CD4-positive, alpha-beta T cell treated with Interleukin-17A for 4 hours (primary cell): ENCODE data around the gene LELP1.

Experiments used
- DNase-seq: peaks from one replicate; pipeline ENCODE4 v3.0.0-alpha.2; 2020; ENCODE audit warnings: mixed read lengths

LELP1 gene

GRCh38 chr1:153229076-153229829, 26.0 kb downstream of the LELP1 start:
- DNase-seq: peak; percentile 10

GRCh38 chr1:153231363-153231762, 28.1 kb downstream of the LELP1 start:
- DNase-seq: no peak

GRCh38 chr1:153231785-153232184, 28.6 kb downstream of the LELP1 start:
- no peak for DNase-seq

GRCh38 chr1:153232553-153232952, 29.3 kb downstream of the LELP1 start:
- DNase-seq: no peak

GRCh38 chr1:153233448-153233847, 30.2 kb downstream of the LELP1 start:
- no peak for DNase-seq

- DNase-seq: no peak
Observed at GRCh38 chr1:153238527-153238926, 35.3 kb downstream of the LELP1 start.

GRCh38 chr1:153242160-153242559, 38.9 kb downstream of the LELP1 start:
- DNase-seq: no peak

- no peak for DNase-seq
Observed at GRCh38 chr1:153245466-153245865, 42.2 kb downstream of the LELP1 start.

GRCh38 chr1:153246018-153246417, 42.8 kb downstream of the LELP1 start:
- no peak for DNase-seq

GRCh38 chr1:153246825-153247224, 43.6 kb downstream of the LELP1 start:
- no peak for DNase-seq

GRCh38 chr1:153248176-153248879, 45.1 kb downstream of the LELP1 start:
- DNase-seq: no peak

- no peak for DNase-seq
Observed at GRCh38 chr1:153250166-153250565, 46.9 kb downstream of the LELP1 start.

- DNase-seq: no peak
Observed at GRCh38 chr1:153251087-153251486, 47.9 kb downstream of the LELP1 start.

- no peak for DNase-seq
Observed at GRCh38 chr1:153251562-153251961, 48.3 kb downstream of the LELP1 start.

- no peak for DNase-seq
Observed at GRCh38 chr1:153251988-153252387, 48.8 kb downstream of the LELP1 start.

GRCh38 chr1:153253076-153253475, 49.8 kb downstream of the LELP1 start:
- DNase-seq: no peak

GRCh38 chr1:153253693-153254092, 50.5 kb downstream of the LELP1 start:
- DNase-seq: no peak
